ENCODE data around the gene TJP3.

The TJP3 gene

GRCh38 chr19:3716147-3716668 lies 8.0 kb downstream of the TJP3 start:
- TF ChIP-seq MAX (IDR thresholded peaks at IDR 0.05) (no peak), TEAD4 (IDR thresholded peaks at IDR 0.05) (no peak), EGR1 (IDR thresholded peaks at IDR 0.05) (no peak), CEBPB (IDR thresholded peaks at IDR 0.05) (no peak), ZBTB7A (IDR thresholded peaks at IDR 0.05; ENCODE audit: low read depth) (no peak)

GRCh38 chr19:3719868-3720267 lies 11.7 kb downstream of the TJP3 start:
- TF ChIP-seq TCF12 (IDR thresholded peaks at IDR 0.05; ENCODE audit: low read depth) (no peak), ZBTB7A (IDR thresholded peaks at IDR 0.05; ENCODE audit: low read depth) (no peak), NFIC (IDR thresholded peaks at IDR 0.05) (no peak), FOXM1 (IDR thresholded peaks at IDR 0.05; ENCODE audit: borderline replicate concordance, low read depth) (no peak), EP300 (IDR thresholded peaks at IDR 0.05; ENCODE audit: borderline replicate concordance) (no peak), RAD21 (IDR thresholded peaks at IDR 0.05; ENCODE audit: low read depth) (no peak), CEBPB (IDR thresholded peaks at IDR 0.05) (no peak), YY1 (IDR thresholded peaks at IDR 0.05; ENCODE audit: low read depth) (no peak), EGR1 (IDR thresholded peaks at IDR 0.05) (no peak)

GRCh38 chr19:3720349-3720917 lies 12.2 kb downstream of the TJP3 start:
- TF ChIP-seq TEAD4 (IDR thresholded peaks at IDR 0.05) (0 out of 2 replicates have a peak, but pooled peaks have one; percentile 19), YY1 (IDR thresholded peaks at IDR 0.05; ENCODE audit: low read depth) (no peak), TCF12 (IDR thresholded peaks at IDR 0.05; ENCODE audit: low read depth) (no peak), REST (IDR thresholded peaks at IDR 0.05; ENCODE audit: low read depth) (no peak), EP300 (IDR thresholded peaks at IDR 0.05; ENCODE audit: borderline replicate concordance) (no peak), MAX (IDR thresholded peaks at IDR 0.05) (no peak)

GRCh38 chr19:3721131-3721886 lies 13.1 kb downstream of the TJP3 start:
- no peak for TF ChIP-seq REST (IDR thresholded peaks at IDR 0.05; ENCODE audit: low read depth)
- TF ChIP-seq RAD21 (IDR thresholded peaks at IDR 0.05; ENCODE audit: low read depth), result peak; percentile 34; the same call in 1 of the 2 replicates
- TF ChIP-seq CEBPB (IDR thresholded peaks at IDR 0.05), result peak; percentile 14; the same call in 1 of the 2 replicates
- peak; percentile 71 for TF ChIP-seq EGR1 (IDR thresholded peaks at IDR 0.05)
- TF ChIP-seq ZBTB7A (IDR thresholded peaks at IDR 0.05; ENCODE audit: low read depth), result peak; percentile 66
- TF ChIP-seq CREB1 (IDR thresholded peaks at IDR 0.05; ENCODE audit: low read depth), result peak; percentile 50
- peak; percentile 72 for TF ChIP-seq NFIC (IDR thresholded peaks at IDR 0.05)
- TF ChIP-seq TAF1 (IDR thresholded peaks at IDR 0.05; ENCODE audit: low read depth), result peak; percentile 66
- peak; percentile 72 for TF ChIP-seq TEAD4 (IDR thresholded peaks at IDR 0.05)
- peak; percentile 29; the same call in 1 of the 2 replicates for TF ChIP-seq USF1 (IDR thresholded peaks at IDR 0.05)
- peak; percentile 81 for TF ChIP-seq MAX (IDR thresholded peaks at IDR 0.05)
- peak; percentile 82 for TF ChIP-seq YY1 (IDR thresholded peaks at IDR 0.05; ENCODE audit: low read depth)
- peak; percentile 56; the same call in 1 of the 2 replicates for TF ChIP-seq EP300 (IDR thresholded peaks at IDR 0.05; ENCODE audit: borderline replicate concordance)
- TF ChIP-seq TCF12 (IDR thresholded peaks at IDR 0.05; ENCODE audit: low read depth), result peak; percentile 90
- TF ChIP-seq FOXM1 (IDR thresholded peaks at IDR 0.05; ENCODE audit: borderline replicate concordance, low read depth), result no peak

GRCh38 chr19:3721887-3722442 lies 13.8 kb downstream of the TJP3 start:
- TF ChIP-seq FOXM1 (IDR thresholded peaks at IDR 0.05; ENCODE audit: borderline replicate concordance, low read depth) (no peak), EP300 (IDR thresholded peaks at IDR 0.05; ENCODE audit: borderline replicate concordance) (no peak), EGR1 (IDR thresholded peaks at IDR 0.05) (no peak), CEBPB (IDR thresholded peaks at IDR 0.05) (no peak), TEAD4 (IDR thresholded peaks at IDR 0.05) (no peak), ZBTB7A (IDR thresholded peaks at IDR 0.05; ENCODE audit: low read depth) (no peak; the same call in 1 of the 2 replicates), NFIC (IDR thresholded peaks at IDR 0.05) (no peak), YY1 (IDR thresholded peaks at IDR 0.05; ENCODE audit: low read depth) (no peak), RAD21 (IDR thresholded peaks at IDR 0.05; ENCODE audit: low read depth) (no peak), TCF12 (IDR thresholded peaks at IDR 0.05; ENCODE audit: low read depth) (no peak), USF1 (IDR thresholded peaks at IDR 0.05) (no peak), CREB1 (IDR thresholded peaks at IDR 0.05; ENCODE audit: low read depth) (no peak), TAF1 (IDR thresholded peaks at IDR 0.05; ENCODE audit: low read depth) (no peak), MAX (IDR thresholded peaks at IDR 0.05) (no peak)
